ENCODE data around the gene SMIM24. TPM values are rescaled to one million over a fixed set of nuclear protein-coding genes. Genes with fewer than 3 reads are reported as not detected.

The SMIM24 gene
- total RNA-seq, 3 donors from 2014 or later (not counting 1 experiment from before 2014, with no cell fraction given), result 0.33 to 0.42 TPM; not detected in 1

GRCh38 chr19:3482507-3483225 is 2.3 kb upstream of the SMIM24 start:
- WGBS (ENCODE audit: insufficient coverage), result 93% methylated on average over 49 of the region's 49 CpGs
- Mint-ChIP-seq H3K27me3 (ENCODE audit: low read depth in 2 of 2) (no peaks in the 10 kb centered on the region), H3K9me3 (no peaks in the 10 kb centered on the region), H3K4me1 (peaks cover 13 to 29% of the 10 kb centered on the region in 2 donors), H3K27ac (no peak overlapping the region), H3K36me3 (no peaks in the 10 kb centered on the region), H3K4me3 (no peak overlapping the region)
- Histone ChIP-seq H3K4me3 (ENCODE audit: low read length) (no peak overlapping the region), H3K4me1 (ENCODE audit: control insufficient read depth, insufficient read depth, low read length) (peaks cover 25% of the 10 kb centered on the region), H3K9me3 (ENCODE audit: control insufficient read depth, insufficient read depth, low read length) (no peaks in the 10 kb centered on the region), H3K27me3 (ENCODE audit: control insufficient read depth, insufficient read depth, low read length) (no peaks in the 10 kb centered on the region), H3K36me3 (ENCODE audit: control insufficient read depth, insufficient read depth, low read length) (no peaks in the 10 kb centered on the region), H3K27ac (ENCODE audit: low read length) (no peak overlapping the region)
- intact Hi-C loops (cut with micrococcal nuclease), result no loop called here
- ATAC-seq, result no peak
- TF ChIP-seq CTCF (IDR thresholded peaks at IDR 0.05), result no peak
- DNase-seq, result no peak

DNA sequence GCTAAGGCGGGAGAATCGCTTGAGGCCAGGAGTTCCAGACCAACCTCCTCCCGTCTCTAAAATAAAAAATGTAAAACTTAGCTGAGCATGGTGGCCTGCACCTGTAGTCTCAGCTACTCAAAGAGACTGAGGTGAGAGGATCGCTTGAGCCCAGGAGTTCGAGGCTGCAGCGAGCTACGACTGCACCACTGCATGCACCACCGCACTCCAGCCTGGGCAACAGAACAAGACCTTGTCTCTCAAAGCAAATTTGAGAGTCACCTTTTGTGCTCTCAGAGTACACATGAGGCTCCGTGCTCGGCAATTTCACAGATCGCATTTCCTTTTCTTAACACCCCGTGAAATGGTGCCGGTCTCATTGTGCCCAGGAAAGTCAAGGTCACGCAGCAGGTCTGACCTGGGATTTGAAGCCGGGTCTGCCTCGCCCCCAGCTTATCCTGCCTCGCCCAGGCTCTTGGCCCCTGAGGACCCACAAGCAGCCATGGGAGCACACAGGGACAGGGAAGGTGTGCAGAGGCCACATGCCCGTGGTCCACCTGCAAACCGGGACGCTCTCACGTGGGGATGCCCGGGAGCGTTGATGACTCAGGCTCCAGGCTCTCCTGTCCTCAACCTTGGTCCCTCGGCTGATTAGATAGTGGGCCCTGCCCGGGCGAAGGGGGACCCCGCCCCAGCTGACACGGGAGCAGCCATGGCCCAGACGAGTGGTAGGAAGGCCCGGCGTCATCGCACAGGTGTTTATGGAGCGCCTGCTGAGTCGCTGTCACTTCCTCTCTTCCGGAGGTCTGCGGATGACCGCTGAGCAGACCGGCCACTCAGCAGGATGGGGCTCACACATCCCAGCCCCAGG is 1.1 kb upstream of the SMIM24 start:
- no peak for ATAC-seq
- no peak for DNase-seq
- no peak overlapping the region for H3K4me3 ChIP-seq (ENCODE audit: low read length)
- H3K27ac ChIP-seq (ENCODE audit: low read length), result no peak overlapping the region
- intact Hi-C loops (cut with micrococcal nuclease), result no loop called here
- no peaks in the 10 kb centered on the region for H3K36me3 ChIP-seq (ENCODE audit: control insufficient read depth, insufficient read depth, low read length)
- no peaks in the 10 kb centered on the region for H3K27me3 ChIP-seq (ENCODE audit: control insufficient read depth, insufficient read depth, low read length)
- Mint-ChIP-seq H3K4me1 (peaks cover 13 to 29% of the 10 kb centered on the region in 2 donors), H3K4me3 (no peak overlapping the region), H3K9me3 (no peaks in the 10 kb centered on the region), H3K36me3 (no peaks in the 10 kb centered on the region), H3K27ac (no peak overlapping the region), H3K27me3 (ENCODE audit: low read depth in 2 of 2) (no peaks in the 10 kb centered on the region)
- WGBS (ENCODE audit: insufficient coverage), result 87% methylated on average over 38 of the region's 38 CpGs
- TF ChIP-seq CTCF (IDR thresholded peaks at IDR 0.05), result no peak
- H3K9me3 ChIP-seq (ENCODE audit: control insufficient read depth, insufficient read depth, low read length), result no peaks in the 10 kb centered on the region
- peaks cover 25% of the 10 kb centered on the region for H3K4me1 ChIP-seq (ENCODE audit: control insufficient read depth, insufficient read depth, low read length)

DNA sequence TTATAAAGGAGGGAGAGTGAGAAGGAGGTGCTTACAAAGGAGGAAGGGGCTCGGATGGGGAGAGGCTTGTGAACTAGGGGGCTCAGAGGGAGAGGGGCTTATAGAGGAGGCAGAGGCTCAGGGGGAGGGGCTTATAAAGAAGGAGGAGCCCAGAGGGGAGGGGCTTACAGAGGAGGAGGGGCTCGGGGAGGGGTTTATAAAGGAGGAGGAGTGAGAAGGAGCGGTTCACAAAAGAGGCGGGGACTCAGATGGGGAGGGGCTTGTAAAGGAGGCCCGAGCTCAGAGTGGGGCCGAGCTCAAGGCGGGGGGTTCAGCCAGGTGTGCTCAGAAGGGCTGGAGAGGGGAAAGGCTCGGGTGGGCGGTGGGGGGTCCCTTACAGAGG is 500 bp downstream of the SMIM24 start:
- TF ChIP-seq CTCF (IDR thresholded peaks at IDR 0.05), result no peak
- intact Hi-C loops (cut with micrococcal nuclease), result no loop called here
- Mint-ChIP-seq H3K4me1 (peaks cover 13 to 25% of the 10 kb centered on the region in 2 donors), H3K27me3 (ENCODE audit: low read depth in 2 of 2) (no peaks in the 10 kb centered on the region), H3K36me3 (no peaks in the 10 kb centered on the region), H3K9me3 (no peaks in the 10 kb centered on the region), H3K27ac (peak overlapping the region in 1 of 2 donors; percentile 64), H3K4me3 (peak overlapping the region; percentile 87)
- no peaks in the 10 kb centered on the region for H3K27me3 ChIP-seq (ENCODE audit: control insufficient read depth, insufficient read depth, low read length)
- DNase-seq (peak; percentile 29 to 57), ATAC-seq (peak; percentile 58 to 70 (median 66))
- H3K36me3 ChIP-seq (ENCODE audit: control insufficient read depth, insufficient read depth, low read length), result no peaks in the 10 kb centered on the region
- H3K27ac ChIP-seq (ENCODE audit: low read length), result no peak overlapping the region
- no peak overlapping the region for H3K4me3 ChIP-seq (ENCODE audit: low read length)
- no peaks in the 10 kb centered on the region for H3K9me3 ChIP-seq (ENCODE audit: control insufficient read depth, insufficient read depth, low read length)
- H3K4me1 ChIP-seq (ENCODE audit: control insufficient read depth, insufficient read depth, low read length), result peaks cover 25% of the 10 kb centered on the region
- WGBS (ENCODE audit: insufficient coverage), result 53% methylated on average over 7 of the region's 9 CpGs
